ENCODE results near the gene ZNF324. TPM values are rescaled to one million over a fixed set of nuclear protein-coding genes. Genes with fewer than 3 reads are reported as not detected.
"Not testable (repeated sequence)": the region's sequence is repeated elsewhere in the genome, so short reads cannot be mapped to it uniquely, and the experiment has no call there.

ZNF324 gene
- total and polyA plus RNA-seq, 8 donors = 7.1 to 10.1 (median 8.6) TPM

DNA sequence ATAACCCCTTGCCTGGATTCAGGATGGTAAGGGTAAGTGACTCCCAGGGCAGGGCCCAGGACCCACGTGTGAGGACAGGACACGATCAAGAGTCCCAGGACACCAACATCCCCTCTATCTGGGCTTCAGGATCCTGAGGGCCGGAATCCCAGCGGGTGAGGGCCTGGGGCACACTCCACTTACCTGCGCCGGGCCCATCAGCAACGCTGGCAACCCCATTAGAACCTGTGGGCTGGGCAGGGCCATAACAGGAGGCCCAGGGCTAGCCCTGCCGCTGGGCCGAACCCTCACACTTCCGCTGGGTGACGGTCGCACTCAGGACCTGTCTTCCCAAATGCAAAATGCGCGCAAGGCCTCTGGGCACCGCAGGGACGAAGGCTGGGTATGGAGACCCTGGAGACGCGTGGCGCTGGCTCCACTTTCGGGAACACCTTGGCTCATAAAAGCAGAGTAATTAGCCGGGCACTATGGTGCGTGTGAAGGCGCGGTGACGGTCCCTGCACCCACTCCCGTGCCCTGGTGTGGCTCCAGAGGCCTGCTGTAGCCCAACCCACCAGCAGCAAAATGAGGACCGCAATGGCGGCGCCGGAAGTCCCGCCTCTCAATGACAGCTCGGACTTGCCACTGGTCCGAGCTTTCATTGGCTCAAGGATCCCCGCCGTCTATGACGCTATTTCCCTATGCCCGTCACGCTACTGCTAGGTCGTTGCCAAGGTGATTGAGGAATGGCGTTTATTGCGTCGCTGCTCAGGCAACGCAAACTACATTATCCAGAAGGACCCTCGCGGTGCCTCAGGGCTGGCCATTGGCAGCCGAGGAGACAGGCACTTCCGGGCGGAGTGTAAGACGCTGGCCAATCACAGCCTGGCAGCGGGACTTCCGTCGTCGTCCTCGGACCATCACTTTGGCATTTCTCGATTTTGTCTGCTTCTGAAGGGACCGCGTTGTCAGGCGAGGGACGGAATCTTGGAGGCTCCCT lies 27.0 kb upstream of the ZNF324 start, which contains the start of gene ZNF132:
ZNF132 (minus strand) TSS at position 578 of the 979 bp plus-strand sequence; CDS start at position 246, 332 bp downstream.
- TF ChIP-seq, protein P1, sequence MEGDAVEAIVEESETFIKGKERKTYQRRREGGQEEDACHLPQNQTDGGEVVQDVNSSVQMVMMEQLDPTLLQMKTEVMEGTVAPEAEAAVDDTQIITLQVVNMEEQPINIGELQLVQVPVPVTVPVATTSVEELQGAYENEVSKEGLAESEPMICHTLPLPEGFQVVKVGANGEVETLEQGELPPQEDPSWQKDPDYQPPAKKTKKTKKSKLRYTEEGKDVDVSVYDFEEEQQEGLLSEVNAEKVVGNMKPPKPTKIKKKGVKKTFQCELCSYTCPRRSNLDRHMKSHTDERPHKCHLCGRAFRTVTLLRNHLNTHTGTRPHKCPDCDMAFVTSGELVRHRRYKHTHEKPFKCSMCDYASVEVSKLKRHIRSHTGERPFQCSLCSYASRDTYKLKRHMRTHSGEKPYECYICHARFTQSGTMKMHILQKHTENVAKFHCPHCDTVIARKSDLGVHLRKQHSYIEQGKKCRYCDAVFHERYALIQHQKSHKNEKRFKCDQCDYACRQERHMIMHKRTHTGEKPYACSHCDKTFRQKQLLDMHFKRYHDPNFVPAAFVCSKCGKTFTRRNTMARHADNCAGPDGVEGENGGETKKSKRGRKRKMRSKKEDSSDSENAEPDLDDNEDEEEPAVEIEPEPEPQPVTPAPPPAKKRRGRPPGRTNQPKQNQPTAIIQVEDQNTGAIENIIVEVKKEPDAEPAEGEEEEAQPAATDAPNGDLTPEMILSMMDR (IDR thresholded peaks at IDR 0.05) = no peak
- Histone ChIP-seq H3K27ac (peak within 1 kb of the TSS; percentile 57 to 86), H3K4me3 (peak within 1 kb of the TSS; percentile 81 to 83), H3K27me3 (no peaks in the 10 kb centered on the region), H3K4me1 (peaks cover 8 to 15% of the 10 kb centered on the region in 2 donors), H3K36me3 (peaks cover 3 to 35% of the 10 kb centered on the region in 2 donors), H3K9me3 (peaks cover 3 to 58% of the 10 kb centered on the region in 2 donors)
- intact Hi-C loops (cut with DNase I) = no loop called here
- peak; percentile 96 to 100 (median 98) for DNase-seq
- ATAC-seq = peak; percentile 98

GRCh38 chr19:58440556-58440955 lies 26.3 kb upstream of the ZNF324 start:
- DNase-seq (no peak), ATAC-seq (peak; percentile 1)
- H3K4me1 ChIP-seq = peaks cover 8 to 15% of the 10 kb centered on the region in 2 donors
- TF ChIP-seq, protein P1 (IDR thresholded peaks at IDR 0.05) = no peak
- intact Hi-C loops (cut with DNase I) = no loop called here
- H3K36me3 ChIP-seq = peaks cover 0 to 28% of the 10 kb centered on the region in 2 donors
- H3K9me3 ChIP-seq = peaks cover 0 to 51% of the 10 kb centered on the region in 2 donors
- no peaks in the 10 kb centered on the region for H3K27me3 ChIP-seq
- peak overlapping the region; percentile 81 to 83 for H3K4me3 ChIP-seq
- H3K27ac ChIP-seq = peak overlapping the region in 1 of 2 donors; percentile 86

DNA sequence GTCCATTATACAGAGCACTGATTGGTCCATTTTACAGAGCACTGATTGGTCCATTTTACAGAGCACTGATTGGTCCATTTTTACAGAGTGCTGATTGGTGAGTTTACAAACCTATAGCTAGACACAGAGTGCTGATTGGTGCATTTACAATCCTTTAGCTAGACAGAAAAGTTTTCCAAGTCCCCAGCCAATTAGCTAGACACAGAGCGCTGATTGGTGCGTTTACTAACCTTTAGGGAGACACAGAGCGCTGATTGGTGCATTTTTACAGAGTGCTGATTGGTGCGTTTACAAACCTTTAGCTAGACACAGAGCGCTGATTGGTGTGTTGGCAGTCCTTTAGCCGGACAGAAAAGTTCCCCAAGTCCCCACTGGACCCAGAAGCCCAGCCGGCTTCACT lies 23.9 kb upstream of the ZNF324 start:
- DNase-seq; ATAC-seq; H3K27ac ChIP-seq; H3K4me3 ChIP-seq; H3K36me3 ChIP-seq; intact Hi-C loops (cut with DNase I): not testable (repeated sequence)
- Histone ChIP-seq H3K9me3 (peaks cover 0 to 29% of the 10 kb centered on the region in 2 donors), H3K27me3 (peaks cover 0 to 16% of the 10 kb centered on the region in 2 donors), H3K4me1 (peaks cover 8 to 15% of the 10 kb centered on the region in 2 donors)

GRCh38 chr19:58448860-58449259 lies 18.0 kb upstream of the ZNF324 start:
- Histone ChIP-seq H3K4me1 (peaks cover 0 to 11% of the 10 kb centered on the region in 2 donors), H3K9me3 (peaks cover 0 to 16% of the 10 kb centered on the region in 2 donors), H3K27me3 (peaks cover 0 to 19% of the 10 kb centered on the region in 2 donors)
- H3K4me3 ChIP-seq; H3K36me3 ChIP-seq; DNase-seq; H3K27ac ChIP-seq; intact Hi-C loops (cut with DNase I); ATAC-seq: not testable (repeated sequence)

GRCh38 chr19:58449980-58450379 lies 16.9 kb upstream of the ZNF324 start:
- Histone ChIP-seq H3K4me1 (peaks cover 0 to 11% of the 10 kb centered on the region in 2 donors), H3K27me3 (peaks cover 0 to 19% of the 10 kb centered on the region in 2 donors), H3K36me3 (peaks cover 0 to 14% of the 10 kb centered on the region in 2 donors), H3K9me3 (peaks cover 0 to 16% of the 10 kb centered on the region in 2 donors)
- H3K27ac ChIP-seq; ATAC-seq; H3K4me3 ChIP-seq; DNase-seq; intact Hi-C loops (cut with DNase I): not testable (repeated sequence)

GRCh38 chr19:58450856-58451357 lies 16.0 kb upstream of the ZNF324 start:
- H3K27ac ChIP-seq = peak overlapping the region in 1 of 2 donors; percentile 53
- H3K9me3 ChIP-seq = peaks cover 0 to 16% of the 10 kb centered on the region in 2 donors
- H3K4me3 ChIP-seq = peak overlapping the region; percentile 94 to 99
- ATAC-seq = peak; percentile 57
- TF ChIP-seq, protein P1 (IDR thresholded peaks at IDR 0.05) = no peak
- no peak for DNase-seq
- peaks cover 0 to 22% of the 10 kb centered on the region in 2 donors for H3K36me3 ChIP-seq
- H3K4me1 ChIP-seq = peaks cover 0 to 11% of the 10 kb centered on the region in 2 donors
- intact Hi-C loops (cut with DNase I) = no loop called here
- peaks cover 0 to 19% of the 10 kb centered on the region in 2 donors for H3K27me3 ChIP-seq

All from left lung (tissue), 10 donors.